GM21529 (cell line): ENCODE results near the gene POLD3.

Experiments used
- ATAC-seq: cut with Tn5 transposase; IDR thresholded peaks from one replicate; pipeline ENCODE4 v1.9.1; 2021; ENCODE audit not compliant: unreplicated experiment

Gene POLD3, protein sequence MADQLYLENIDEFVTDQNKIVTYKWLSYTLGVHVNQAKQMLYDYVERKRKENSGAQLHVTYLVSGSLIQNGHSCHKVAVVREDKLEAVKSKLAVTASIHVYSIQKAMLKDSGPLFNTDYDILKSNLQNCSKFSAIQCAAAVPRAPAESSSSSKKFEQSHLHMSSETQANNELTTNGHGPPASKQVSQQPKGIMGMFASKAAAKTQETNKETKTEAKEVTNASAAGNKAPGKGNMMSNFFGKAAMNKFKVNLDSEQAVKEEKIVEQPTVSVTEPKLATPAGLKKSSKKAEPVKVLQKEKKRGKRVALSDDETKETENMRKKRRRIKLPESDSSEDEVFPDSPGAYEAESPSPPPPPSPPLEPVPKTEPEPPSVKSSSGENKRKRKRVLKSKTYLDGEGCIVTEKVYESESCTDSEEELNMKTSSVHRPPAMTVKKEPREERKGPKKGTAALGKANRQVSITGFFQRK

GRCh38 chr11:74592441-74593362 lies at the start of gene POLD3:
TSS of gene POLD3 (plus strand) at chr11:74592582. CDS start at chr11:74592659, 77 bp downstream.
- ATAC-seq = peak; percentile 92

DNA sequence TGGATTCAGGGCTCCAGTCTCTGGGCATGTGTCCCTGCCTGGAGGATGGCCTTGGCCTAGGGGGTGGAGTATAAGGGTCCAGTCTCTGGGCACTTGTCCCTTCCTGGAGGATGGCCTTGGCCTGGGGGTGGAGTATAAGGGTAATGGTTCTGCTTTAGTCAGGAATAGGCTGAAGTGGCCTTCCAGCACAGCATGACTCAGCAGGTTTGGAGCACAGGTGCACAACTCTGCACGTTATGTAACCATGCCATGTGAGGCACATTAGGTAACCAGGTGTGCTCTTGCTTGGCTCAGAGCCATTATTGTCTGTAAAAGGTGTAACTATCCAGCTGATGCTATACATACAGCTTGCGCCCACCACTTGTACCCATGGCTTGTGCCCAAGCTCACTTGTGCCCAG lies 48.4 kb upstream of the POLD3 start:
- ATAC-seq = no peak

DNA sequence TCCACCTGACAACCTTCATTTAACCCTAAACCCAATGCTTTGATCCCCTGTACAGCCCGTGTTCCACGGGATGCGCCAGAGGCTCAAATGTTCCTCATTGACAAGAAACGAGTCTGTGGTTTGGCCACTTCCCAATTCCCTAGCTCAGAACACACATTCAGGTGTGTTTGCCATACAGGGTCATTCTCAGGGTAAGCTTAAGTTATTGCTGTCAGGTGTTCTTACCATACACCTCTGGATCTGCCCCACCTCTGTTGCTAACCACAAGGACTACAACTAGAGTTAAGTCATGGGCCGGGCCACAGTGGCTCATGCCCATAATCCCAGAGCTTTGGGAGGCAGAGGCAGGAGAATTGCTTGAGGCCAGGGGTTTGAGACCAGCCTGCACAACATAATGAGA lies 45.6 kb upstream of the POLD3 start:
- ATAC-seq = no peak

- ATAC-seq = no peak
These were observed 41.2 kb upstream of the POLD3 start for GRCh38 chr11:74550991-74551753.

GRCh38 chr11:74551754-74552145 lies 40.6 kb upstream of the POLD3 start:
- ATAC-seq = no peak

- ATAC-seq = no peak
These were observed 34.9 kb upstream of the POLD3 start for GRCh38 chr11:74557526-74557925.

GRCh38 chr11:74559110-74559933 lies 33.1 kb upstream of the POLD3 start:
- ATAC-seq = no peak

- ATAC-seq = no peak
These were observed 32.5 kb upstream of the POLD3 start for GRCh38 chr11:74559934-74560309.

DNA sequence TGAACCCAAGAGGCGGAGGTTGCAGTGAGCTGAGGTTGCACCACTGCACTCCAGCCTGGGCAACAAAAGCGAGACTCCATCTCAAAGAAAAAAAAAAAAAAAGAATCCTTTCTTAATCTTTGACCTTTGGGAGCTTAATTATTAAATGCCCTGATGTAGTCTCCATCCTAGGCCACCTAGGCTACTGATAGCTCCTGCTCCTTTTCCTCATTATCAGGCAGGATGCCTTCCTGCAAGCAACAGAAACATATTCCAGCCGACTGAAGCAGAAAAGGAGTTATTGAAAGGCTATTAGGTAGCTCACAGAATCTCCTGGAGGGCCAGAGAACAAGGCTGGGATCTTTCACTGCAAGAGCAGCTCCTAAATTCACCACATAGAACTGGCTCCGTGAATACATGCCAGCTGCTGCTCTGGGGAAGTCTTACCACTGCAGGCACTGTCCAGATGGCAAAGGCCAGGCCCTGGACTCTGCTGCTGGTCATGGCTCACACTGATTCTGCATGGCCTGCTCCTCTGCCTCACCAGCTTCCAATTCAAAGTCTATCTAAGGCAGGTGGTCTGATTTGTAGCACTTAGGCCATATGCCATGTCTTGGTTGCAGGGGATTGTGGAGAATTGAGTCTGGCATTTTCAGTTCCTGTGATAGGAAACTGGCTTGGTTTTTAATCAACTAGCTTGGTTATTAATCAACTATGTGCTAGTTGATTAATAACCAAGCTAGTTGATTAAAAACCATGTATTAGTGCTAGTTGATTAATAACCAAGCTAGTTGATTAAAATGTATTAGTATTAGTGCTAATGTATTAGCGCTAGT lies 26.0 kb upstream of the POLD3 start:
- no peak for ATAC-seq

- ATAC-seq = no peak
These were observed 24.4 kb upstream of the POLD3 start for GRCh38 chr11:74568028-74568427.

DNA sequence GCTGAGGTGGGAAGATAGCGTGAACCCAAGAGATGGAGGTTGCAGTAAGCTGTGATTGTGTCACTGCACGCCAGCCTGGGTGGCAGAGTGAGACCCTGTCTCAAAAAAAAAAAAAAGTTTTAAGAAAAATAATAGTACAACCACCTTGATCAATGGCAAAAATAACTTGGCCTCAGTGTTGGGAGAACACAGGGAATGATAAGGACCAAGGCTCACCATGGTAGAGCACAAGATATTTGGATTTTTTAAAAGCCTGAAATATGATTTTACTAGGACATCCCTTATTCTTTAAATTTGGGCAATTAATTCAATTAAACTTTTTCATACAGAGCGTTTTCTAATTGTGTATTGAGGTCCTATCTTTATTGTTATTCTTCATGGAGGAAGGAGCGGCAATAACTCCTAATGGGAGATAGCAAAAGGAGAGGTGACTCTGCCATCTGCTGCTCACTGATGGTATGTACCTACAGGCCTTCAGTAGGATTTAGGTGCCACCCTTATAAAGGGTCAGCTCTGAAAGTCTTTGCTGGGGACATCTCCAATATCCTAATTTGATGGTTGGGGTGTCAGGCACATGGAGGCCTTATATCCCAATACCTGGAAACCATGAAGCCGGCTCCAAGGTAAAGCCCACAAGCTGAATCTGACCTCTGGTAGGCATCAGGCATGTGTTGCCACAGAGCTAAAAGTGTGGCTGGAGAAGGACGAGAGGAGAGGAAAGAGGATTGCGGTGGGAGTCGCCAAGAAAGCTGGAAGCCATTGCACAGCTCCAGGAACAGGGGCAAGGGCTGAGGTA lies 21.9 kb upstream of the POLD3 start:
- ATAC-seq = no peak

DNA sequence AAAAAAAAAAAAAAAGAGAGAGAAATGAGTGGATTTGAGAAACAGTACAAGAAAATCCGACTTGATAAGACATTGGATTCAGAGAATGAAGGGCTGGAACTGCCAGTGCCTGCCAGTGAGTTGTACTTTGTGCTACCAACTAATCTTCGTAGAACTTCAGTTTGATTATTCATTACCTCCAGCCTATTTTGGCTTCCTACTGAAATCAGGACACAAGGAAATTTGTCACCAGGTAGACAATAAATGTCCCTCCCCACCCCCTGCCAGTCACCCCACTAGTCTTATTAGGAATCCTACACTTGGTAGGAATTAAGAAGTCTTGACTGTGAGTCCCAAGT lies 21.4 kb upstream of the POLD3 start:
- ATAC-seq = no peak

DNA sequence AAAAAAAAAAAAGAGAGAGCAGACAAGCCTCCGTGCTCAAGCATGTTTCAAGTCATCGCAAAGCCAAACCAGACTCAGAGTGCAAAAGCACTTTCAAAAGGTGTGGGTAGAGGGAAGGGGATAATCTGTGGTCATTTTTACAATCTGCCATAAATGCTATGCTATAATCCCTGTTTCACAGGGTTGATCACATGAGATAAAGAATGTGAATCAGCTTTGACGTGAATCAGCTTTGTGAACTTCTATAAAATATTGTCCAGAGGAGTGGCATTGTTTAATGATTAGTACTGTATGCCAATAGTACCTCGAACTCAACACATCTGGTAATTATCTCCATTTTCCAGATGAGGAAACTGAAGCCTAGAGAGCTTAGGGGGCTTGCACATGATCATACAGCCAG lies 20.0 kb upstream of the POLD3 start:
- no peak for ATAC-seq

- no peak for ATAC-seq
These were observed 17.8 kb upstream of the POLD3 start for GRCh38 chr11:74574563-74574962.

DNA sequence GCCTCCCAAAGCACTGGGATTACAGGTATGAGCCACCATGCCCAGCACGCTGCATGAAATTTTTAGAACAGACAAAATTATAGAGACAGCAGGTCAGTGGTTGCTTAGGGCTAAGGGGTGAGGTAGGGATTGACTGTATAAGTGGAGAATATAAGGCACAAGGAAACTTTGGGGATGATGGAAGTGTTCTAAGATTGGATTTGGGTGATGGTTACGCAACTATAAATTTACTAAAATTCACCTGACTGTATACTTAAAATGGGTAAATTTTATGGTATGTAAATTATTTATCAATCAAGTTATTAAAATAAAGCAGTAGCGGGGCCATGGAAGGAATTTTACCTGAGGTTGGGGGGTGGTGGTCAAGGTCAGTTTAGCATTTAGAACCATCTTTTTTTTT lies 16.4 kb upstream of the POLD3 start:
- no peak for ATAC-seq

DNA sequence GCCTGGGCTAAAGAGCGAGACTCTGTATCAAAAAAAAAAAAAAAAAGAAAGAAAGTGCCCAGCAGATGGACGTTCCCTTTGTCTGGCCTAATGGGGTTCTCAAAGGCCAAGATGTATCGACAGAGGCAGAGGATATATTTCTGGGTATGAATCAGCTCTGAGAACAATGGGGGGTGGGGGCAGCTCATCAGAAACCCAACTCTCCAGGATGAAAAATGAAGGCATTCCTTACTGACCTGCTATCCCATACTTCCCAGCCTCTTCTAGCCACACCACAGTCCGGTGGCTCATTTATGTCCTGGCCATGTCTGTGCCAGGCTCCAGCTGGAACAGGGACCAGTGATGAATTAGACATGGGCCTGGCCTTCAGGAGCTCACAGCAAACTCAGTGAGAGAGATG lies 15.2 kb upstream of the POLD3 start:
- no peak for ATAC-seq

GRCh38 chr11:74577624-74578396 lies 14.6 kb upstream of the POLD3 start:
- no peak for ATAC-seq
